ENCODE results near the gene CCNY. TPM values are rescaled to one million over a fixed set of nuclear protein-coding genes. Genes with fewer than 3 reads are reported as not detected.

Gene CCNY
- total RNA-seq, 4 donors from 2014 or later = 37.5 to 56.3 (median 43.9) TPM

DNA sequence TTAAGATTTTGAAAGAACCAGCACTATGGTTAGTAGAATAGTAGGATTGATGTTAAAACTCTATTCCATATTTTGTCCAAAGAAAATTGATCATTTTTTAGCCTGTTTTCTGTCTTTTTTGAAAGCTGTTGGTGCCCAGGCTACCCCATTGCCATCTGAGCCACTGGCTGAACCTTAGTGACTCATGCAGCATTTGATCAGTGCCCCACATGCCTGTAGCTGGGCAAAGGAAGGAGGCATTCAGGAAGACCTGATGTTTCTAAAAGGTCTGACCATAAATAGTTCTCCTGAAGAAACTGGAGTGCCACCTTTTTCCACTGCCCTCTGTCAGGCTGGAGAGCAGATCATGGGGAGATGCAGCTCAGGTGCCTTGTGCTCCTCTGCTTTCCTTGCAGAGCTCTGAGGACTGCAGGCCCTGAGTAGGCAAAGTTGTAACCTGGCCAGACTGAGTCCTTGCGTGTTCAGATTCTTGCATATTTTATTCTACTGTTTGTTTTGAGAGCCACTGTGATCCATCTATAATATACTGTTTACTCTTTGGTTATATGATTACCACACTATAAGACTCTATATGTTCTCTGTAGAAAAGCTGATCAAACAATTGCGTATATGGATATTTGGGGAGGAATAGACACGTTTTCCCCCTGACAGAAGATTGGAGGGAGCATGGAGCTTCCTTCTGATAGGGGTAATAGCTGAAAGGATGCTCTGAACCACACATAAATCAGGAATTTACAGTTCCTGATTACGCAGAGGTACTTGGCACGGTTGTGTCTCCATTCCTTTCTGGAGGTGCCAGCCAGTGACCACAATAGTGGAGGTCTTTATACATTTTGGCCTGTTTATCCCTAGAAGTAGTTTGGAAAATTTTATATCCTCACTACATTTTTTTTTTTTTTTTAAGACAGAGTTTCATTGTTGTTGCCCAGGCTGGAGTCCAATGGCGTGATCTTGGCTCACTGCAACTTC lies 219.9 kb downstream of the CCNY start:
- Histone ChIP-seq H3K27me3 (no peaks in the 10 kb centered on the region), H3K4me1 (no peaks in the 10 kb centered on the region), H3K27ac (no peak overlapping the region), H3K4me3 (replicated peaks in 1 of 3) (no peak overlapping the region), H3K36me3 (peaks cover 5 to 6% of the 10 kb centered on the region in 2 donors), H3K9me3 (no peaks in the 10 kb centered on the region)
- 93 to 97% methylated on average over 6 of the region's 6 CpGs for WGBS, 2 donors
- DNase-seq = no peak
- TF ChIP-seq POLR2A (IDR thresholded peaks at IDR 0.05) = no peak
- TF ChIP-seq, protein P1, sequence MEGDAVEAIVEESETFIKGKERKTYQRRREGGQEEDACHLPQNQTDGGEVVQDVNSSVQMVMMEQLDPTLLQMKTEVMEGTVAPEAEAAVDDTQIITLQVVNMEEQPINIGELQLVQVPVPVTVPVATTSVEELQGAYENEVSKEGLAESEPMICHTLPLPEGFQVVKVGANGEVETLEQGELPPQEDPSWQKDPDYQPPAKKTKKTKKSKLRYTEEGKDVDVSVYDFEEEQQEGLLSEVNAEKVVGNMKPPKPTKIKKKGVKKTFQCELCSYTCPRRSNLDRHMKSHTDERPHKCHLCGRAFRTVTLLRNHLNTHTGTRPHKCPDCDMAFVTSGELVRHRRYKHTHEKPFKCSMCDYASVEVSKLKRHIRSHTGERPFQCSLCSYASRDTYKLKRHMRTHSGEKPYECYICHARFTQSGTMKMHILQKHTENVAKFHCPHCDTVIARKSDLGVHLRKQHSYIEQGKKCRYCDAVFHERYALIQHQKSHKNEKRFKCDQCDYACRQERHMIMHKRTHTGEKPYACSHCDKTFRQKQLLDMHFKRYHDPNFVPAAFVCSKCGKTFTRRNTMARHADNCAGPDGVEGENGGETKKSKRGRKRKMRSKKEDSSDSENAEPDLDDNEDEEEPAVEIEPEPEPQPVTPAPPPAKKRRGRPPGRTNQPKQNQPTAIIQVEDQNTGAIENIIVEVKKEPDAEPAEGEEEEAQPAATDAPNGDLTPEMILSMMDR (IDR thresholded peaks at IDR 0.05) = no peak
- intact Hi-C loops (cut with DNase I) = no loop called here

- H3K36me3 ChIP-seq = peaks cover 3 to 5% of the 10 kb centered on the region in 2 donors
- no peak overlapping the region for H3K27ac ChIP-seq
- no peaks in the 10 kb centered on the region for H3K27me3 ChIP-seq
- 96 to 100% methylated on average over 1 of the region's 1 CpG for WGBS, 2 donors
- DNase-seq = no peak
- no peaks in the 10 kb centered on the region for H3K4me1 ChIP-seq
- intact Hi-C loops (cut with DNase I) = no loop called here
- TF ChIP-seq POLR2A (IDR thresholded peaks at IDR 0.05) = no peak
- TF ChIP-seq, protein P1 (IDR thresholded peaks at IDR 0.05) = no peak
- no peaks in the 10 kb centered on the region for H3K9me3 ChIP-seq
- no peak overlapping the region for H3K4me3 ChIP-seq (replicated peaks in 1 of 3)
Observed at GRCh38 chr10:35558276-35558675, 222.0 kb downstream of the CCNY start.

DNA sequence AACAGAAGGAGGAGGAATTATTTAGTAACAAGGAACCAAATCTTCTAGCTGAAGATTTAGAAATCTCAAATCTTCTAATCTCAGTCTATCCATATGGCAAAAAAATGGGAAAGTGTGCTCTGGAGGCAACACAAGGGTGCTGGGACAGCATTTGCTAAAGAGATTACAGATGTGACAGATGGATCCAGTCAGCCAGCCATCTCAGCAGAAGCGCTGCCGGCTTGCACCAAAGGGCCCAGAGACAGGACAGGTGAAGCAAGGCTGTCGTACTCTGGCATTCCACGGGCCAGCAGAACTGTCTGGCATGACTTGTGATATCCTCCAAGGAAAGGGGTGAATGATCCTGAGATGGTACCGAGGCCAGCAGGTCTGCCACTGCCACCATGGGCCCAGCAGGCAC lies 223.1 kb downstream of the CCNY start:
- intact Hi-C loops (cut with DNase I) = no loop called here
- WGBS, 2 donors = 99 to 100% methylated on average over 5 of the region's 5 CpGs
- Histone ChIP-seq H3K4me3 (replicated peaks in 1 of 3) (no peak overlapping the region), H3K4me1 (peaks cover 0 to 3% of the 10 kb centered on the region in 2 donors), H3K36me3 (no peaks in the 10 kb centered on the region), H3K9me3 (no peaks in the 10 kb centered on the region), H3K27me3 (no peaks in the 10 kb centered on the region), H3K27ac (no peak overlapping the region)
- DNase-seq = no peak
- TF ChIP-seq, protein P1 (IDR thresholded peaks at IDR 0.05) = no peak
- no peak for TF ChIP-seq POLR2A (IDR thresholded peaks at IDR 0.05)

- Histone ChIP-seq H3K27ac (no peak overlapping the region), H3K36me3 (peaks cover 0 to 6% of the 10 kb centered on the region in 2 donors), H3K27me3 (no peaks in the 10 kb centered on the region), H3K9me3 (no peaks in the 10 kb centered on the region), H3K4me3 (replicated peaks in 1 of 3) (no peak overlapping the region), H3K4me1 (peaks cover 0 to 14% of the 10 kb centered on the region in 2 donors)
- DNase-seq = no peak
- TF ChIP-seq, protein P1 (IDR thresholded peaks at IDR 0.05) = no peak
- no peak for TF ChIP-seq POLR2A (IDR thresholded peaks at IDR 0.05)
- intact Hi-C loops (cut with DNase I) = loop anchor here (10.0 kb wide), 1 partner anchor 317 kb away; no protein-coding TSS in a partner anchor
- WGBS, 2 donors = 89 to 91% methylated on average over 5 of the region's 5 CpGs
Observed at GRCh38 chr10:35561715-35562114, 225.4 kb downstream of the CCNY start.

DNA sequence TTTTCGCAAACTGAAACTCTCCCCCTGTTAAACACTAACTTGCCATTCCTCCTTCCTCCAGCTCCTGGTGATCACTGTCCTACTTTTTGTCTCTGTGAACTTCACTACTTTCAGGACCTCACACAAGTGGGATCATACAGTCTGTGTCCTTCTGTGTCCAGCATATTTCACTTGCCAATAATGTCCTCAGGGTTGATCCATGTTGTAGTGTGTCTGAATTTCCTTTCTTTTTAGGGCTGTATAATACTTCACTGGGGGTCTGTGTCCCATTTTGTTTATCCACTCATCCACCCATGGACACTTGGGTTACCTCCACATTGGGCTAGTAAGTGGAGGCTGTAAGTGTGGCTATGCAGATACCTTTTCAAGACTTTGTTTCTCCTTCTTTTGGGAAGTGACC lies 226.1 kb downstream of the CCNY start:
- Histone ChIP-seq H3K4me3 (replicated peaks in 1 of 3) (no peak overlapping the region), H3K36me3 (peaks cover 0 to 6% of the 10 kb centered on the region in 2 donors), H3K4me1 (peaks cover 0 to 14% of the 10 kb centered on the region in 2 donors), H3K27ac (no peak overlapping the region), H3K9me3 (no peaks in the 10 kb centered on the region), H3K27me3 (no peaks in the 10 kb centered on the region)
- WGBS, 2 donors = 98% methylated on average over 1 of the region's 1 CpG
- no peak for DNase-seq
- TF ChIP-seq POLR2A (IDR thresholded peaks at IDR 0.05) = no peak
- TF ChIP-seq, protein P1 (IDR thresholded peaks at IDR 0.05) = no peak
- intact Hi-C loops (cut with DNase I) = loop anchor here (10.0 kb wide), 1 partner anchor 318 kb away; no protein-coding TSS in a partner anchor
